ENCODE data around the gene MYO18B.

DNA sequence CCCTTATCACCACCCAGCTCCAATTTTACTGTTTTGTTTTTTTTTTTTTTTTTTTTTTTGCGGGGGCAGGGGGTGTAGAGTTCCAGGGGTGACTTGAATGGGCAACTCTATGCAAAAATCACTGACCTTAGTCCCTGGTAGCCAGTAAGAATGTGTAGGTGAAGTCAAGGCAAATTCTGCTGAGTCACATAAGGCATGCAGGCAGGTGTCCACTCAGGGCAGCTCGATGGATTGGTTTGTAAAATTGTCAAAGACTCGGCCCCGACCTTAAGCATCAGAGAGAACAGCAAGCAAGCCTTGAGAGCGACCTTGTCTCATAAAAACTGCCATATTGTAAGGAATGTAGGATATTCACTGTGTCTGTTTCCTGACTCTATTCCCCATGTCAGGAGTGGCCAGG, 275.9 kb downstream of the MYO18B start:
- TF ChIP-seq POLR2A (IDR thresholded peaks at IDR 0.05) (no peak), POLR2AphosphoS5 (IDR thresholded peaks at IDR 0.05; ENCODE audit: insufficient read depth in 1 of 2, low read depth in 1 of 2) (no peak), CTCF (IDR thresholded peaks at IDR 0.05) (no peak)

All from vagina (tissue), 2 donors.